Activated CD4-positive, alpha-beta T cell treated with anti-CD3 and anti-CD28 coated beads, Interleukin-2, Interleukin-6, amounts not matched to agents 100 ng/mL and 50 ng/mL, durations not matched to agents 16 hours and 8 hours (primary cell): ENCODE data around the gene HLF.

Source experiments
- DNase-seq: peaks from one replicate; pipeline ENCODE4 v3.0.0-alpha.2; 2020

The HLF gene

DNA sequence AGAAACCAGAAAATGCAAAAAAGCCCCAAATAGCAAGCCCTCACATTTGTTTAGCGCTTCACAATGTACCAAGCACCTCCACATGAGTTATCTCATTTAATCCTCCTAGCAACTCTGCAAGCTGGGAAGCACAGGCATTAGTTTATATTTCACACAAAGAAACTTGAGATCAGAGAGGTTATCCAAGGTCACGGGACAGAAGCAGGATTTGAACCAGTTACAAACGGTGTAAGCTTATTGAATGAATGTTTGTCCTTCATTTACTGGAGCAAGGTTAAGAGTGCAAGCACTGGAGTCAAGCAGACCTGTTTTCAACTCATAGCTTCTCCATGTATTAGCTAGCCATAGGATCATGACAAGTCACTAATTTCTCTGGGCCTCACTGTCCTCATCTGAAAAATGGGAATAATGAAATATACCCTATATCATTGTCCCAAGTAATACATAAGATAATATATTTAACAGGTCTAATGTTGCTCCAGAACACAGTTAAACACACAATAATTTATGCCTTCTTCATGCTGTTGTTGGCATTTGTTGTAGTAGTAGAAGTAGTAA lies 6.1 kb upstream of the HLF start:
- no peak for DNase-seq

DNA sequence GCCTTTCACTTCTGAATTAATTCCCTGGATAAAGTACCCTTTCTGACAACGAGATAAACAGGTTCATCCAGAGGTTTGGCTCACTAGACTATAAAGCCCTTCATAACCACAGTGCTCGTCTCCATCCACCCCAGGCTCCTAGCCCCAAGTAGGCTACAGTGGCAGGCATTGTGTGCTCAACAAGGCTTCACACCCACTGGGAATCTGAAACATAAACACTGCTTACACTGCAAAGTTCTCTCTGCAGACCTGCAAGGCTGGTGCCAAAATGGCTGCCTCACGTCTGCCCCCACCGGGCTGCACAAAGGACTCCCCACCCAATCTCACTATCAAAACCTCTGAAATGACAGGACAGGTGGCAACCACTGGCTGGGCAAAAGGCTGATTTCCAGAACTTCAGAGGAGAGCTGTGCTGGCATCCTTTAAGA lies 5.1 kb upstream of the HLF start:
- no peak for DNase-seq

DNA sequence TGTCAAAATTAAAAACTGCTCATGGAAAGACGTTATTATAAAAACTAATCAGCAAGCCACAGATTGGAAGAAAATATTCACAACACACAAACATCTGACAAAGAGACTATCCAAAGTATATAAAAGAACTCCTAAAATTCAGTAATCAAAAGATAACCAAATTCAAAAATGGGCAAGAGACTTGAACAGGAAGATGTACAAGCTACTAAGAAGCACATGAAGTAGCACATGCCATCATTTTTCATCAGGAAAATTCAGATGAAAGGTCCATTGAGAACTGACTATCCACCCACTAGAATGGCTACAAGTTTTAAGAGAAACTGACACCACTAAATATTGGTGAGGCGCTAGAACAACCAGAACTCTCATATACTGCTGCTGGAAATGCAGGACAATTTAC lies 3.4 kb upstream of the HLF start:
- DNase-seq, result no peak

DNA sequence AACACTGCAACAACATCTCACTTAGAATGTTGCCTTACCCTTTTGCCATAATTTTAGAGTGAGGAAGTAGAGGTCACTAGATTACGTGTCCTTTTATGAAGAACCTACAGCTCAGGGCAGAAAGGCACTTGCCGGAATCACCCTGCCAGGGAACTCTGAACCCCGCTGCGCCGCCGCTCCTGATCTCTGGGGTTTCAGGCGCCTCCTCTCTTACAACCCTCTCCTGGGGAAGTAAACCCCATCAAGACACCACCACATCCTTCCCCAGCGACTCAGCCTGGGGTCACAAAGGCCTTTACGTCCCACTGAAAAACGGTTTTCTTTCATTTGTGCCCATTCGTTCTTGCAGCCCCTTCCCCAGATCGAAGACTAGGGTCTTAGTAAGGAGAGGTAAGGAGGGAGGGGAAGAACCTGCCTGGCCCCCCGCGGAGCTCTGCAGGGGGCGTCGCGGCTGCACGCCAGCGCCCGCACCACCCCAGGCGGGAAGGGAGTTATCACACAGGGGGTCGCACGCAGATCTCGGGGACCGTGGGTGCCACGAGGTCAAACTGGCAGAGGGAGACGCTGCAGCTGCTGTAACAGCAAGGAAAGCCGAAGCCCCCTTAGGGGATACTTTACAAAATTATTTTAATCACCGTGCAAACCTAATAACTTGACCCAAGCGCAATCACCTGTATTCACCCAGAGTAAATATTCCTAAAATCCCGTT lies 1.0 kb upstream of the HLF start:
- no peak for DNase-seq

DNA sequence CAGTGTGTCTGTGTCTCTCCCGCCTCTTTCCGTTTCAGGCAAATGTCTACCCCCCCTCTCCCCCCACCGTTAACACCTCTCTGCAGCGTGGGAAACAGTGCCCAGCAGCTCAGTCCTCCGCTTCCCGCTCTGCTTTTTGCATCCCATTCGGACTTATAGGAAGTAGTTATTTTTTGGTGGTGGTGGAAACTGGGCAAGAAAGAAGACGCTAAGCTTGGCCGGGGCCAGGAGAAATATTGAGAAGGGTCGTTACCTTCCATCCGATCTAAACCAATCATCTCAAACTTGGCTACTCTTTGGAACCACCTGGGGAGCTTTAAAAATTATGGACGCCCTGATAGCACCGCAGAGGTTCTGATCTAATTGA lies 499 bp upstream of the HLF start:
- no peak for DNase-seq

DNA sequence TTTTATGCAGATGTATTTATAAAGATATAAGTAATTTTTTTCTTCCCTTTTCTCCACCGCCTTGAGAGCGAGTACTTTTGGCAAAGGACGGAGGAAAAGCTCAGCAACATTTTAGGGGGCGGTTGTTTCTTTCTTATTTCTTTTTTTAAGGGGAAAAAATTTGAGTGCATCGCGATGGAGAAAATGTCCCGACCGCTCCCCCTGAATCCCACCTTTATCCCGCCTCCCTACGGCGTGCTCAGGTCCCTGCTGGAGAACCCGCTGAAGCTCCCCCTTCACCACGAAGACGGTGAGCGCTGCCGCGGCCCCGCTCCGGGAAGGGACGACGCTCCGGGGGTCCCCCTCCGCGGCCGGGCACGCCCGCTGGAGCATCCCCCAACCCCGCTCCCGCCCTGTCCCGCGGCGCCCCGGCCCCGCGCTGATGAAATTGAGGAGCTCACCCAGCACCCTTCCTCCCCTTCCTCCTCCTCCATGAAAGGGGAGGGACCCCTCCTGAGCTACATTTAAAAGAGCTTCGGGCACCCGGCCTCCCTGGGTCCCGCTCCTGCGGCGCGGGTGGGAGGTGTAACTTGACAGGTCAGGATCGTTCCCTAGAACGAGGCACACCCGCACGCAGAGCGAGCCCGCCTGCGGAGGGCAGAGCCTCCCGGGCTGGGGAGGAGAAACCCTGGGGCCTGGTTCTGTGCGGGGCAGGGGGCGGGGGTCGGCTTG lies 706 bp downstream of the HLF start:
- DNase-seq, result peak; percentile 3

DNA sequence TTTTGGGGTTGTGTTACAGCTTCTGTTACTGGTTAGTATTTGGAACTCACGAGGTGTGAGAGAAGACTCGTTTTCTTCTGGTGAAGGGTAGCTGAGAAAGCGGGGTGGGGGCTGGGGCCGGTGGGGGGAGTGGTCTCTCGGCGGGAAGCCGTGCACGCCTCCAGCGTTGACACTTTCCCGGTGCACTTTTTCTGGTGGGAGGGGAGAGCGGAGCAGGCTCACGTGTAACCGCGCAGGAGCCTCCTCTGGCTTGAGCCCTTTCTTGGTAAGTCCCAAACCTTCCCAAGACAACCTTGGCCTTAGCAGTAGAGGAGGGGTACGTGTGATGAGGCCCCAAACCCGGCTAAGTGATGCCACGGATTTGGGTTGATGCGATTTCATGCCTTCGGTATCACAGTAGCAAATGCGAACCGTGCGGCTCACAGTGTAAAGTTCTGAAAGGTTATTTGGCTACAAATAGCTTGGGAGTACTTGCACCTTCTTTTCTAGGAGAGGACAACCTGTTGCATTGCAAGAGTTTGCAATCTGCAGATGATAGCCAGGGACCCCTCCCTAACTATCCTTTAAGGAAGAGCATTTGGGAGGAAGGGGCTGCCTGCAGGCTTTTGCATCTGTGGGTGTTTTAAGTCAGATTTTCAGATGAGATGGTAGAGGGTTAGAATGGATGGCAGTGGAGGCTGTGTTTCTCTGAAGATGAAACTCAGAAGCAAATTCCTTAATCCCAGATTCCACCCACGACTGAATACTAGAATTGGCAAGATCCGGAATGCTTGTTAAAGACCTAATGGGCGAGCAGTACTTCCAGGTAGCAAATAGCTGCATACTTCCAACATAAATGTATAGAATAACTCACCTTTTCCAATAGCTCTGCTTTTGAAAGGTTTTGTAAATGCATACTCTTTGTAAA lies 1.5 kb downstream of the HLF start:
- no peak for DNase-seq

DNA sequence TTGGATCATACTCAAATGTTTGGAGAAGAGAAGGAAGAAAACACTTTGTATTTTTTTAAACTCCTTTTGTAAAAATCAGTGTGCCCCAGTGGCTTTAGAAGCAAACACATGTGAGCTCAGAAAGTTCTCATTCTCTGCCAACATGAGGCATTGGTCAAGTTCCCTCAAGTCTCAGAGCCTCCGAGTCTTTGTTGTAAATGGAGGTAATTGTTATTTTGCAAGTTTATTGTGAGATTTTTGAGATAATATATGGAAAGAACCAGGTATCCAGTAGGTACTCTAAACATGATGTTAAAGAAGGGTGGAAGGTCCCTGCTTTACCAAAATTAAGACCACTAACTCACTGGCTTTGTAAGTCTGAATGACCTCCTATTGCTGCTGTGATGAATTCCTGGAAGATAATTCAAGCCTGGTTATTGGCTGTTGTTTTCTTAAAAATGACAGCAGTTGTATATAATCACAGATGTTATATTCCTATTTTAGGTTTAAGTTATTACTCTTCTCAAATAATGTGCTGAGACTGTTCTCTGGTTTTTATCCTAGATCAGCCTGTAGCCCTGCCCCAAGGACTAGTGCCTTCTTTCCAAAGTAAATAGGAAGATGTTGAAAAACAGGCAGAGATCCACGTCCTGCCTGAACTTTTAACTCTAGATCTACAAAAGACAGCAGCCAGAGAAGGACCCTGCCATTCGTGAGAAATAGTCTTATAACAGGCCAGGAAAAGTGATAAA lies 2.4 kb downstream of the HLF start:
- DNase-seq, result no peak

DNA sequence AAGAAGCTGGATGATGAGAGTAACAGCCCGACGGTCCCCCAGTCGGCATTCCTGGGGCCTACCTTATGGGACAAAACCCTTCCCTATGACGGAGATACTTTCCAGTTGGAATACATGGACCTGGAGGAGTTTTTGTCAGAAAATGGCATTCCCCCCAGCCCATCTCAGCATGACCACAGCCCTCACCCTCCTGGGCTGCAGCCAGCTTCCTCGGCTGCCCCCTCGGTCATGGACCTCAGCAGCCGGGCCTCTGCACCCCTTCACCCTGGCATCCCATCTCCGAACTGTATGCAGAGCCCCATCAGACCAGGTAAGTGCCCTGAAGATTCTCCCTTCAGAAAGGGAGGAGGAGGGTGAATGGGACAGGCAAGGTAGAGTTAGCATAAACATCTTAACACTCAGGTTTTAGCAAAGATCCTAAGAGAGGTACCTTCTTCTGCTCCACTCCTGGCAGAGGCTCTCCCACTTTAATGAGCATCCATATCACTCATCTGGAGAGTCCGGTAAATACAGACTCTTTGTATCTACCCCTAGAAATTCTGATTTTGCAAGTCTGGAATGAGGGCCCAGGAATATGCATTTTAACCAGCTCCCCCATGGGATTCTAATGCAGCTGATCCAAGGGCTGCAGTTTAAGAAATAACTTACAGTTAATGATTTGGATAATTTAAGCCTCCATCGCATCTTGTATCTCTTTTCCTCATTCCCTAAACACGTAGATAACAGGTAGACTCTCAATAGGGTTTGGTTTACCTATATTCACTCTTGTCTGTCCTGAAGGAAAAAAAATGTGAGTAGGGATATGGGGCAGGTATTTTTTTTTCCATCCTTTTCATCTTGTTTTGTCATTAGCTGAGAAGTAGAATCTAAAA lies 3.3 kb downstream of the HLF start:
- no peak for DNase-seq

DNA sequence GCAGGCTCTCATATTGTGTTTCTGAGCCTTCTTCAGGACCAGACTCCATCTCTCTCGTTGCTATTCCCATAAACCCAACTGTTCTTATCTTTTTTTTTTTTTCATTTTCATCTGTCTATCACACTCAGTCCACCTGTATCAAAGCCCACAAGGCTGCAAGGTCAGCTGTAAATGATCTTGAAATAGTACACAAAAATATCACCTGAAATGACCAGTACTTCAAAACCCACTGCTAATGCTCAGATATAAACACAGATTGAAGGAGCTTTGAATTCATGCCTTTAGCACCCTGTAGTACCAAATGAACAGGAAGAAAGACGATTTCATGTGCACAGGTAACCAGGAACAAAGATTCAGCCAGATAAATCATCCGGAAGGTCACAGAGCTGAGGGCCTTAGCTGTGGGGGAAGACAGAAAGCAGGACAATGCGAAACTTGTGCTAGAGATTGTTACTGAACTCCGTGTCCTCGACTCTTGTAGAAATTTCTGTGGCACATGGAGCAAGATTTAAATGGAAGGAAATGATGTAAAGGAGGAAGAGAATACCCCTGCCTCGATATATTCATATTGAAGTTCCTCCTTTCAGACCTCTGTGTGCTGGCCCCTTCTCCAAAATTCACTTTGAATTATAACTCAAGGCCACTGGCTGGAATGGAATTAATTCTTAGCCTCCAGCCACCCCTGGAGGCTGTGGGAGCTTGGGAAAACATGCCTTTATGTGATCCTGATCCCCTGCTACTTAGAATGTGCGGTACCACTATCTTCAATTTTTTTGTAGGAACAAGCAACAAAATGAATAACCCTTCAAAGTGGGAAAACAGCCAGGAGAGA lies 4.1 kb downstream of the HLF start:
- no peak for DNase-seq

DNA sequence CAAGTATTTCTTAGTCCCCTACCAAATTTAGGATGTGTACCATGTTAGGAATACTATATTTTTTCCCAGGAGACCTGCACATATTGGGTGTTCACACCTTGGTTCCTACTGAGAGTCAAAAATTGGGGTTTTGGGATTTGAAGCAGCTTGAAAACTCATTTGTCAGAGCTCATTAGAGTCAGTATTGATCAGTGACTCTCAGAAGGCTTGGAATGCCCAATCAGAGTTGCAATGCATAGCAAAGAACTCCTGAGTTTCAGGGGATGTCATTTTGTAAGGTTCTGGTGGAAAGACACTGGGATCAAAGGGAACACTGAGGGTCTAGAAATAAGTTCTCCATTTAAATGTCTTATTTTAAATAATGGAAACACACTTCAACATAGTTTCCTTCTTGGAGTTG lies 5.1 kb downstream of the HLF start:
- no peak for DNase-seq

DNA sequence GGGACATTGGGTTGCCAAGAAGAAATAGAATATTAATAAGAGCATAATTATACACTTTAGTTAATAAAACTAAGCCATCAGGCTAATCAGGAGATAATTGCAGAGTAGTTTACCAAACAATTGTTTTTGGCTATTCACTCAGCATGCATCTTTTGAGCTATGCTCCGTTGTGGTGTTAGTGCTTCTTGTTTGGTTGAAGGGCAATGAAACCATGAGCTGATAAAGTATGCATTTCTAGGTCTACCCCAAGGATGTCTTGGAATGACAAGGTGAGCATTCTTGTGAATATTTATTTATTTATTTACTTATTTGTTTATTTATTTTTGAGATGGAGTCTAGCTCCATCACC lies 6.4 kb downstream of the HLF start:
- DNase-seq, result no peak

DNA sequence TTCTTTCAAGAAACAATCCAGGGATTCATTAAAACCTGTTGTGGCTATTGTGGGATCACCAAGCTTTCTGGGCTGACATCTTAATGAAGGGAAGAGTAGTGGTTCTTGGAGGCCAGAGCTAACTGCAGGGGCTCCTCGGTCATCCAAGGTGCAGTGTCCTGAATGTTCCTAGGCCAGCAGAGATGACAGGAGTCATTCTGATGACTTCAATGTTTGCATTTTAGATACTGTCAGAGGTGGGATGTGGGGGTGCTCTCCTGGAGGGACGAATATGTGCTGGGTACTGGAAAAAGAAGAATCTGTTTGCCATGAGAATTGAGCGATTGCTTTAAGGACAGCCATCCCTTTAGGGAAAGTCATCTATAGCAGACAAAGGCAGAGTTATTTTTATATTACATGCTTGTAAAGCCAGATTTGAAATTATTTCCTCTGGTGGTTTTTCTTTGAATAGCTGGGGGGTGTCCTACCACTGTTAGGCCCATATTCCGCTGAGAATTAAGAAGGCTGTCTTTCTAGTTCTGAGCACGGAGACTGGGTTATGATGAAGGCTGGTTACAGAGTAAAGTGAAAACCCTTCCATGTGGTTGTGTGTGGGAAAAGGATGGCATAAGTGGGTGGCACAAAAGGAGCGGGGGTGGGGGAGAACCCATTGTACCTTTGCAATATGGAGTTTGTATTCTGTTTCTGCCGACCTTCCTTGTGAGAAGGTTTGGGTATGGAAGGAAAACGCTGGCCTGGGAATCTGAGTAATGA lies 7.4 kb downstream of the HLF start:
- DNase-seq, result no peak

DNA sequence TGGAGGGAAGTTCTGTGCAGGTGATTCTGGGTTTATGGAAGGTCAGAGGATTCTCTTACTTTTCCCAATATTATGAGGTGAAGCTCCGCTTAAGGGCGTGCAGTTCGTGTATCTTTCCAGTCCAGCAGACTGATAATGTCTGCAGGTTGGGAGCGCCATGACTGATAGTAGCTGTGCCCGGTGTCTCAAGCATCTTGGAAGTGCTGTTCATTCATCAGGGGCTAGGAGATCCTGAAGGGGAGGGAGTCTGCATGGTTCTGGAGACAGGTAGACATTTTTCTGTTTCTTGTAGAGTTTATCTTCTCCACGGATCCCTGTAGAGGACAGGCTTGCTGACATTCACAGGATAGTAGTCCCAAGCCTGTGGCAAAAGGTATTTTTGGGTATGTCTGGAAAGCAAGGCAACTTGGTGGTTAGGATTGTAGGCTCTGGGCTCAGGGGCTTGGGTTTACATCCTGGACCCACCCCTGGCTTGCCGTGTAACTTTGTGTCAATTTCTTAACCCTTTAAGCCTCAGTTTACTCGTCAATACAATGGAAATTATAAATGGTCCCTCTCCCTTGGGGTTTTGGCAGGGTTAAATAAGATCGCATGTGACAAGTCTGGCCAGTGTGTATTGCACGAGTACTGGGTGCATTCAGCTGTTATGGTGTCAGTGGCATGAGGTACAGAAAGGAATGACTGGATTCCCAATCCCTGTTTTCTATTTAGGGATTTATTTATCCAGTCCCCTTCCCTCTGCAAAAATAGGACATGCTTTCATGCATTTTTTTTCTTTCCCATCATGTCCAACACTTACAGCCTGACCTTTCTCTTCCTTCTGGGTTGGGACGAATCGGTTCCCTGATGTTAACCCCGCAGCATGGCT lies 8.2 kb downstream of the HLF start:
- DNase-seq, result no peak

DNA sequence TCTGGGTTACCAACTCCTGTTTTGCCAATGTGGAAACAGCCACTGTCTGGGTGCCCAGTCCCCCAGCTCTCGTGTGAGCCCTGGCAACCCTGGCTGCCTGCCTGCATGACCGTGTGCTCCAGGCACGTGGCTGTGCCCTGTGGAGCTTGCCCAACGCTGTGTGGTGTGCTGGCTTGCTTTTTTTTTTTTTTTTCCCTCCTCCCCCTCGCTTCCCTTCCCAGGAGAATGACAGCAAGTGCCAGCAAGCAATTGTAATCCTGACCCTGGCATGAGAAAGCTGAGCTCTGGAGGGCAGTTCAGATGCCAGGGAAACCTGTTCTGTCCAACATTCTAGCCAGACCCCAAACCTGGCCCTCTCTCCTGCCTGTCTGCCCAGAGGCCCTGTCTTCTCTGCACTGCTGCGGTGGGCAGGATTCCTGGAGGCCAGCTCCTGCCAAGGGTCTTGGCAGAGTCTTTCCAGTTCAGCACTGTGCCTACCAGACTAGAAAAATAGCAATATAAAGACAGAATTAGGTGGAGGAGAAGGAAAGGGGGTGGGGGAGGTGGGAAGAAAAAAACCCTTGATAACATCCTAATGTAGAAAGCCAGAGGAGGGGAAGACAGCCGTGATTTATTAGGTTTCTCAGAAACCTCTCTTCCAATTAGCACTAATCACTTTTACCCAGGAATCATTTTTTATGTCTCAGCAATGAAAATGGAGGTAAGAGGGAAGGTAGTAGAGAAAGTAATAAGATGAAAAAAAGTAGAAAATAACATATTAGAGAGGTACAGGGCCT lies 9.0 kb downstream of the HLF start:
- DNase-seq, result no peak

DNA sequence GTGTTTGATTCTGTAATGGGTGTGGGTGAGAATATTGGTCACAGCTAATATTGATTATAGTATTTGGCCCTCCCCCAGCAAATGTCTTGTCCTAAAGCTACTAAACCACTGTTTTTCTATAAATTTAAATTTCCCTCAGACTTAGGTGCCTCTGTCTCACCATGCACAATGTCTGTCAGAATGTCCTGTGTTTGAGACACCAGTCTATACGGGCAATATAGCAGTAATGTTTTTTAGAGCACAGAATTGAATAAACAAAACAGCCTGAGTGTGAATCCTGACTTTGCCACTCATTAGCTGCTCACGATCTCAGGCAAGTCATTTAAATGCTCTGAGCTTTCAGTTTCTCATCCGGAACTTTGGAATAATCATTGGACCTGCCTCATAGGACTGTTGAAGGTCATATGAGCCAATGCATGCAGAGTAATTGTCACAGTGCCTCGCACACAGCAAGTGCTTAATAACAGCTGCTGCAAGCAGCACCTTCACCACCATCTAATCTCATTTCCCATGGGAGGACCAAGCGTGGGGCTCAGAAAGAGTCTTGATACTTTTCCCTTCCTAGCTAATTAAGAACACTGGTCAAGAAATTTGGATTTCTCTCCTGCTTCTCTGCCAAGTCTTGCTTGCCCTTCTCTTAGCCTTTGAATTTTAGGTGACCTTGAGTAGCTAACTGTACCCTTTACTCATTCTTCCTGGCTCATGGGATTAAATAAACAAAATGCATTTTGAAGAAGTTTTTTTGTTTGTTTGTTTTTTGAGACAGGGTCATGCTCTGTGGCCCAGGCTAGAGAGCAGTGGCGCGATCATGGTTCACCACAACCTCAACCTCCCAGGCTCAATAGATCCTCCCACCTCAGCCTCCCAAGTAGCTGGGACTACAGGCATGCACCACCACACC lies 9.8 kb downstream of the HLF start:
- DNase-seq, result no peak
